WTC11 (cell line): ENCODE results near the gene MARVELD1. TPM values are rescaled to one million over a fixed set of nuclear protein-coding genes. Genes with fewer than 3 reads are reported as not detected.
A peak's percentile ranks its signal among the peaks of the same experiment; 100 is the strongest.

Experiments
- ATAC-seq: fragments of 200-7000 bp; cut with Tn5 transposase; 2 replicates; pipeline ENCODE4 v1.10.0; 2021; ENCODE audit warnings: mild to moderate bottlenecking, moderate library complexity
- CTCF ChIA-PET: fragments of 300-600 bp; sonication (Branson Sonifier 250); formaldehyde crosslinking; loops from one replicate; lab custom pipeline; 2021; ENCODE audit warnings: antibody characterized with exemption; lab: Charles Lee
- POLR2A ChIA-PET: fragments of 350-600 bp; sonication (Branson Sonifier 250); formaldehyde crosslinking; loops from one replicate; lab custom pipeline; 2021; ENCODE audit warnings: antibody characterized with exemption; lab: Charles Lee
- DNase-seq: peaks from one replicate; pipeline ENCODE4 v3.0.0; 2021; ENCODE audit warnings: low spot score
- H3K27ac Mint-ChIP-seq: 2 replicates; pipeline ENCODE4 v1.8.0; 2021; ENCODE audit warnings: mixed read lengths
- H3K27me3 Mint-ChIP-seq: 2 replicates; pipeline ENCODE4 v1.8.0; 2021; ENCODE audit warnings: low read depth, mild to moderate bottlenecking, moderate library complexity, mixed read lengths
- H3K36me3 Mint-ChIP-seq: 2 replicates; pipeline ENCODE4 v1.8.0; 2021; ENCODE audit warnings: mixed read lengths
- H3K4me1 Mint-ChIP-seq: 2 replicates; pipeline ENCODE4 v1.8.0; 2022; ENCODE audit warnings: mixed read lengths
- H3K4me3 Mint-ChIP-seq: 2 replicates; pipeline ENCODE4 v1.8.0; 2021; ENCODE audit warnings: mild to moderate bottlenecking, moderate library complexity, mixed read lengths
- H3K9me3 Mint-ChIP-seq: 2 replicates; pipeline ENCODE4 v1.8.0; 2021; ENCODE audit warnings: mixed read lengths
- CBFB ChIP-seq: sonication (generic); formaldehyde crosslinking; IDR thresholded peaks from 2 replicates; pipeline ENCODE4 v1.8.1; 2022; ENCODE audit warnings: mild to moderate bottlenecking, low read depth, missing genetic modification reagents
- CREM ChIP-seq: sonication (generic); formaldehyde crosslinking; IDR thresholded peaks from 2 replicates; pipeline ENCODE4 v1.8.1; 2022; ENCODE audit warnings: mild to moderate bottlenecking, missing genetic modification reagents, moderate library complexity
- FOXP1 ChIP-seq: sonication (generic); formaldehyde crosslinking; IDR thresholded peaks from 2 replicates; pipeline ENCODE4 v1.8.0; 2022; ENCODE audit warnings: missing genetic modification reagents, mild to moderate bottlenecking, moderate library complexity, borderline replicate concordance
- HMGA2 ChIP-seq: fragments of 250-450 bp; sonication (Bioruptor Pico); IDR thresholded peaks from 2 replicates; pipeline ENCODE4 v1.4.0; 2021; ENCODE audit warnings: mild to moderate bottlenecking, moderate library complexity
- HMGXB4 ChIP-seq: sonication (generic); formaldehyde crosslinking; IDR thresholded peaks from 2 replicates; pipeline ENCODE4 v1.8.1; 2023; ENCODE audit warnings: mild to moderate bottlenecking, moderate library complexity, missing genetic modification reagents
- JAZF1 ChIP-seq: fragments of 250-450 bp; sonication (Bioruptor Pico); IDR thresholded peaks from 2 replicates; pipeline ENCODE4 v1.9.0; 2021; ENCODE audit warnings: moderate library complexity, mild to moderate bottlenecking, inconsistent platforms
- MLX ChIP-seq: sonication (generic); formaldehyde crosslinking; IDR thresholded peaks from 2 replicates; pipeline ENCODE4 v1.8.1; 2023; ENCODE audit warnings: mild to moderate bottlenecking, missing genetic modification reagents, moderate library complexity
- MXD4 ChIP-seq: fragments of 250-450 bp; sonication (Bioruptor Pico); IDR thresholded peaks from 2 replicates; pipeline ENCODE4 v1.8.0; 2021; ENCODE audit warnings: mild to moderate bottlenecking, moderate library complexity, borderline replicate concordance
- MYBL2 ChIP-seq: sonication (generic); formaldehyde crosslinking; IDR thresholded peaks from 2 replicates; pipeline ENCODE4 v1.8.1; 2023; ENCODE audit warnings: mild to moderate bottlenecking, moderate library complexity, missing genetic modification reagents
- NFATC4 ChIP-seq: fragments of 250-450 bp; sonication (Bioruptor Pico); IDR thresholded peaks from 2 replicates; pipeline ENCODE4 v1.9.0; 2021; ENCODE audit warnings: mild to moderate bottlenecking
- OVOL2 ChIP-seq: fragments of 250-450 bp; sonication (Bioruptor Pico); IDR thresholded peaks from 2 replicates; pipeline ENCODE4 v1.9.0; 2021; ENCODE audit warnings: mild to moderate bottlenecking, borderline replicate concordance
- PRRX2 ChIP-seq: fragments of 250-450 bp; sonication (Bioruptor Pico); IDR thresholded peaks from 2 replicates; pipeline ENCODE4 v1.8.0; 2021; ENCODE audit warnings: mild to moderate bottlenecking
- RELA ChIP-seq: sonication (generic); formaldehyde crosslinking; IDR thresholded peaks from 2 replicates; pipeline ENCODE4 v1.8.1; 2022; ENCODE audit warnings: missing genetic modification reagents, mild to moderate bottlenecking, borderline replicate concordance
- RORB ChIP-seq: fragments of 250-450 bp; sonication (Bioruptor Pico); IDR thresholded peaks from 2 replicates; pipeline ENCODE4 v1.9.0; 2021; ENCODE audit warnings: mild to moderate bottlenecking
- SMAD3 ChIP-seq: sonication (generic); formaldehyde crosslinking; IDR thresholded peaks from 2 replicates; pipeline ENCODE4 v1.8.0; 2022; ENCODE audit warnings: missing genetic modification reagents, mild to moderate bottlenecking, borderline replicate concordance
- SOX15 ChIP-seq: fragments of 250-450 bp; sonication (Bioruptor Pico); IDR thresholded peaks from 2 replicates; pipeline ENCODE4 v1.9.0; 2021; ENCODE audit warnings: mild to moderate bottlenecking
- TCF7 ChIP-seq: sonication (generic); formaldehyde crosslinking; IDR thresholded peaks from 2 replicates; pipeline ENCODE4 v1.8.0; 2022; ENCODE audit warnings: mild to moderate bottlenecking, low read depth, missing genetic modification reagents, moderate library complexity
- TEAD4 ChIP-seq: sonication (generic); formaldehyde crosslinking; IDR thresholded peaks from 2 replicates; pipeline ENCODE4 v1.8.0; 2022; ENCODE audit warnings: mild to moderate bottlenecking, missing genetic modification reagents
- ZBTB21 ChIP-seq: sonication (generic); formaldehyde crosslinking; IDR thresholded peaks from 2 replicates; pipeline ENCODE4 v1.8.1; 2023; ENCODE audit warnings: mild to moderate bottlenecking, missing genetic modification reagents, borderline replicate concordance
- ZNF121 ChIP-seq: sonication (generic); formaldehyde crosslinking; IDR thresholded peaks from 2 replicates; pipeline ENCODE4 v1.8.0; 2023; ENCODE audit warnings: missing genetic modification reagents
- ZNF138 ChIP-seq: sonication (generic); formaldehyde crosslinking; conservative IDR thresholded peaks from 2 replicates; pipeline ENCODE4 v1.8.1; 2022; ENCODE audit warnings: mild to moderate bottlenecking, moderate library complexity, missing genetic modification reagents
- ZNF232 ChIP-seq: sonication (generic); formaldehyde crosslinking; IDR thresholded peaks from 2 replicates; pipeline ENCODE4 v1.8.0; 2022; ENCODE audit warnings: mild to moderate bottlenecking, missing genetic modification reagents
- ZNF281 ChIP-seq: sonication (generic); formaldehyde crosslinking; IDR thresholded peaks from 2 replicates; pipeline ENCODE4 v1.8.0; 2023; ENCODE audit warnings: mild to moderate bottlenecking, missing genetic modification reagents
- total RNA-seq: library from RNA; stranded (reverse); gene quantifications from 3 replicates; pipeline ENCODE4 v1.2.3, GENCODE V29; 2021
- TF ChIP-seq, protein P1 (sequence below): fragments of 250-450 bp; sonication (Bioruptor Pico); IDR thresholded peaks from 2 replicates; pipeline ENCODE4 v1.9.0; 2021; ENCODE audit warnings: mild to moderate bottlenecking
- TF ChIP-seq, protein P2 (sequence below): fragments of 250-450 bp; sonication (Bioruptor Pico); IDR thresholded peaks from 2 replicates; pipeline ENCODE4 v1.8.0; 2021; ENCODE audit warnings: mild to moderate bottlenecking

Gene MARVELD1
- total RNA-seq, 1 experiment from 2014 or later: 37.7 TPM

- TF ChIP-seq RELA: no peak
- TF ChIP-seq MYBL2 (CRISPR knock-in tag): no peak
- TF ChIP-seq HMGA2 (CRISPR knock-in tag): no peak
- no peak for TF ChIP-seq ZNF281 (CRISPR knock-in tag)
- no peak for TF ChIP-seq SOX15 (CRISPR knock-in tag)
- no peak for TF ChIP-seq MLX (CRISPR knock-in tag)
- TF ChIP-seq MXD4 (CRISPR knock-in tag): no peak
- TF ChIP-seq NFATC4 (CRISPR knock-in tag): no peak
- TF ChIP-seq, all 79 proteins: peak for 0
These were observed 48.5 kb downstream of the MARVELD1 start (continued) for GRCh38 chr10:97762056-97762455.

- peak; percentile 81 for ATAC-seq
These were observed 49.3 kb downstream of the MARVELD1 start for GRCh38 chr10:97762816-97763215.

GRCh38 chr10:97763411-97763810 is 49.9 kb downstream of the MARVELD1 start:
- ChIA-PET CTCF (interaction anchor here (0.6 to 2.4 kb wide), 13 partner anchors 8 to 546 kb away, joined by 3 to 13 read pairs (median 6); partner anchors contain the start of genes R3HCC1L and SFRP5), POLR2A (interaction anchor here (1.1 kb wide), 1 partner anchor 76 kb away, joined by 3 read pairs; the partner anchor contains the start of gene AVPI1)
- no peak for DNase-seq
- Mint-ChIP-seq H3K36me3 (peaks cover 9% of the 10 kb centered on the region), H3K4me3 (no peak overlapping the region), H3K9me3 (no peaks in the 10 kb centered on the region), H3K4me1 (peaks cover 17% of the 10 kb centered on the region), H3K27ac (no peak overlapping the region), H3K27me3 (peaks cover 8% of the 10 kb centered on the region)
- ATAC-seq: no peak
- no peak for TF ChIP-seq TCF7
- TF ChIP-seq CBFB: no peak
- no peak for TF ChIP-seq JAZF1
- no peak for TF ChIP-seq TEAD4 (CRISPR knock-in tag)
- no peak for TF ChIP-seq ZNF138 (CRISPR knock-in tag)
- no peak for TF ChIP-seq SMAD3 (CRISPR knock-in tag)
- TF ChIP-seq, protein P1, sequence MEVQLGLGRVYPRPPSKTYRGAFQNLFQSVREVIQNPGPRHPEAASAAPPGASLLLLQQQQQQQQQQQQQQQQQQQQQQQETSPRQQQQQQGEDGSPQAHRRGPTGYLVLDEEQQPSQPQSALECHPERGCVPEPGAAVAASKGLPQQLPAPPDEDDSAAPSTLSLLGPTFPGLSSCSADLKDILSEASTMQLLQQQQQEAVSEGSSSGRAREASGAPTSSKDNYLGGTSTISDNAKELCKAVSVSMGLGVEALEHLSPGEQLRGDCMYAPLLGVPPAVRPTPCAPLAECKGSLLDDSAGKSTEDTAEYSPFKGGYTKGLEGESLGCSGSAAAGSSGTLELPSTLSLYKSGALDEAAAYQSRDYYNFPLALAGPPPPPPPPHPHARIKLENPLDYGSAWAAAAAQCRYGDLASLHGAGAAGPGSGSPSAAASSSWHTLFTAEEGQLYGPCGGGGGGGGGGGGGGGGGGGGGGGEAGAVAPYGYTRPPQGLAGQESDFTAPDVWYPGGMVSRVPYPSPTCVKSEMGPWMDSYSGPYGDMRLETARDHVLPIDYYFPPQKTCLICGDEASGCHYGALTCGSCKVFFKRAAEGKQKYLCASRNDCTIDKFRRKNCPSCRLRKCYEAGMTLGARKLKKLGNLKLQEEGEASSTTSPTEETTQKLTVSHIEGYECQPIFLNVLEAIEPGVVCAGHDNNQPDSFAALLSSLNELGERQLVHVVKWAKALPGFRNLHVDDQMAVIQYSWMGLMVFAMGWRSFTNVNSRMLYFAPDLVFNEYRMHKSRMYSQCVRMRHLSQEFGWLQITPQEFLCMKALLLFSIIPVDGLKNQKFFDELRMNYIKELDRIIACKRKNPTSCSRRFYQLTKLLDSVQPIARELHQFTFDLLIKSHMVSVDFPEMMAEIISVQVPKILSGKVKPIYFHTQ: no peak
- TF ChIP-seq ZBTB21 (CRISPR knock-in tag): no peak
- TF ChIP-seq SOX15 (CRISPR knock-in tag): no peak
- no peak for TF ChIP-seq HMGXB4
- TF ChIP-seq ZNF121 (CRISPR knock-in tag): no peak
- TF ChIP-seq, protein P2, sequence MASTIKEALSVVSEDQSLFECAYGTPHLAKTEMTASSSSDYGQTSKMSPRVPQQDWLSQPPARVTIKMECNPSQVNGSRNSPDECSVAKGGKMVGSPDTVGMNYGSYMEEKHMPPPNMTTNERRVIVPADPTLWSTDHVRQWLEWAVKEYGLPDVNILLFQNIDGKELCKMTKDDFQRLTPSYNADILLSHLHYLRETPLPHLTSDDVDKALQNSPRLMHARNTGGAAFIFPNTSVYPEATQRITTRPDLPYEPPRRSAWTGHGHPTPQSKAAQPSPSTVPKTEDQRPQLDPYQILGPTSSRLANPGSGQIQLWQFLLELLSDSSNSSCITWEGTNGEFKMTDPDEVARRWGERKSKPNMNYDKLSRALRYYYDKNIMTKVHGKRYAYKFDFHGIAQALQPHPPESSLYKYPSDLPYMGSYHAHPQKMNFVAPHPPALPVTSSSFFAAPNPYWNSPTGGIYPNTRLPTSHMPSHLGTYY (CRISPR knock-in tag): no peak
- TF ChIP-seq HMGA2 (CRISPR knock-in tag): no peak
- no peak for TF ChIP-seq FOXP1 (CRISPR knock-in tag)
- no peak for TF ChIP-seq RORB (CRISPR knock-in tag)
- no peak for TF ChIP-seq OVOL2 (CRISPR knock-in tag)
- TF ChIP-seq CREM (CRISPR knock-in tag): no peak
- TF ChIP-seq PRRX2 (CRISPR knock-in tag): no peak

More at GRCh38 chr10:97762816-97763215, 49.3 kb downstream of the MARVELD1 start:
- Mint-ChIP-seq H3K27ac (no peak overlapping the region), H3K9me3 (no peaks in the 10 kb centered on the region), H3K27me3 (peaks cover 3% of the 10 kb centered on the region), H3K4me3 (no peak overlapping the region), H3K4me1 (peaks cover 17% of the 10 kb centered on the region), H3K36me3 (peaks cover 9% of the 10 kb centered on the region)
- peak; percentile 78 for DNase-seq
- ChIA-PET CTCF (interaction anchor here (0.6 to 2.4 kb wide), 17 partner anchors 9 to 546 kb away, joined by 3 to 13 read pairs (median 5); partner anchors contain the start of genes AVPI1, R3HCC1L and SFRP5), POLR2A (interaction anchor here (1.1 kb wide), 1 partner anchor 76 kb away, joined by 3 read pairs; the partner anchor contains the start of gene AVPI1)
- no peak for TF ChIP-seq ZNF232
